T-cell (primary cell): ENCODE measurements around the gene NOXO1. TPM values are rescaled to one million over a fixed set of nuclear protein-coding genes. Genes with fewer than 3 reads are reported as not detected.
"Not testable (repeated sequence)": the region's sequence is repeated elsewhere in the genome, so short reads cannot be mapped to it uniquely, and the experiment has no call there.

Experiments used
- ATAC-seq, 4 experiments: fragments of 200-7000 bp in 3 of 4; fragments of 150-1000 bp in 1 of 4; cut with Tn5 transposase; replicated peaks in 1 of 4; 1 replicate in 3 of 4; 2 replicates in 1 of 4; pipeline ENCODE4 v1.10.0; 2021; ENCODE audit warnings: moderate library complexity in 3 of 4, mild to moderate bottlenecking in 2 of 4, moderate number of reproducible peaks in 1 of 4
- CTCF ChIA-PET, 2 donors: fragments of 300-600 bp; sonication (Branson Sonifier 250); formaldehyde crosslinking; loops; one replicate each; lab custom pipeline; 2022; ENCODE audit warnings: antibody characterized with exemption in 2 of 2; lab: Charles Lee
- POLR2A ChIA-PET, 2 donors: fragments of 300-600 bp; sonication (Branson Sonifier 250); formaldehyde crosslinking; loops; one replicate each; lab custom pipeline; 2022; ENCODE audit warnings: antibody characterized with exemption in 2 of 2; lab: Charles Lee
- DNase-seq, 35 experiments: peaks; one replicate each; pipeline versions ENCODE4 v3.0.0 to v3.0.0-alpha.2; 2013 to 2023
- H3K27ac ChIP-seq: one replicate; pipeline ENCODE4 v1.5.1; 2013; ENCODE audit warnings: low read length
- H3K27me3 ChIP-seq, 2 experiments: replicated peaks in 1 of 2; 1 replicate in 1 of 2; 2 replicates in 1 of 2; pipeline versions ENCODE4 v1.6.1 to v1.7.0; 2013; ENCODE audit warnings: low read length in 1 of 2, mixed read lengths in 1 of 2; ENCODE audit not compliant: control insufficient read depth in 2 of 2, insufficient read depth in 2 of 2; ENCODE audit errors: extremely low read depth in 1 of 2
- H3K36me3 ChIP-seq, 2 donors: 1 replicate in 1 of 2; 2 replicates in 1 of 2; pipeline versions ENCODE4 v1.6.1 to v1.7.0; 2013; ENCODE audit warnings: low read length in 1 of 2; ENCODE audit not compliant: control insufficient read depth in 2 of 2, insufficient read depth in 1 of 2; ENCODE audit errors: extremely low read depth in 1 of 2
- H3K4me1 ChIP-seq, 2 experiments: 1 replicate in 1 of 2; 2 replicates in 1 of 2; pipeline versions ENCODE4 v1.6.1 to v1.7.0; 2013; ENCODE audit warnings: low read length in 2 of 2, mixed read lengths in 1 of 2; ENCODE audit not compliant: insufficient read depth in 2 of 2, control insufficient read depth in 1 of 2; ENCODE audit errors: extremely low read depth in 1 of 2
- H3K4me3 ChIP-seq, 2 donors: 1 replicate in 1 of 2; 2 replicates in 1 of 2; pipeline versions ENCODE4 v1.5.1 to v1.7.0; 2013; ENCODE audit warnings: mild to moderate bottlenecking in 2 of 2, low read length in 1 of 2, moderate library complexity in 1 of 2; ENCODE audit not compliant: control insufficient read depth in 1 of 2; ENCODE audit errors: extremely low read depth in 1 of 2
- H3K9me3 ChIP-seq: 2 replicates; pipeline ENCODE4 v1.7.0; 2013
- H3K27ac Mint-ChIP-seq, 2 donors: one replicate each; pipeline ENCODE4 v1.8.0; 2020 to 2021; ENCODE audit warnings: mild to moderate bottlenecking in 2 of 2, mixed read lengths in 2 of 2
- H3K27me3 Mint-ChIP-seq, 2 donors: one replicate each; pipeline ENCODE4 v1.8.0; 2021 to 2022; ENCODE audit warnings: mixed read lengths in 2 of 2
- H3K36me3 Mint-ChIP-seq: one replicate; pipeline ENCODE4 v1.8.0; 2021; ENCODE audit warnings: mixed read lengths
- H3K4me1 Mint-ChIP-seq, 3 donors: one replicate each; pipeline ENCODE4 v1.8.0; 2020 to 2022; ENCODE audit warnings: mixed read lengths in 3 of 3, mild to moderate bottlenecking in 1 of 3
- H3K4me3 Mint-ChIP-seq, 3 donors: one replicate each; pipeline ENCODE4 v1.8.0; 2020 to 2022; ENCODE audit warnings: mild to moderate bottlenecking in 3 of 3, mixed read lengths in 3 of 3, moderate library complexity in 3 of 3
- H3K9me3 Mint-ChIP-seq, 3 donors: one replicate each; pipeline ENCODE4 v1.8.0; 2020 to 2022; ENCODE audit warnings: mixed read lengths in 3 of 3
- WGBS: methylation state at CpG from one replicate; pipeline ENCODE4 v1.1.5; 2013; ENCODE audit warnings: missing lambda C conversion rate; ENCODE audit not compliant: insufficient coverage; 5-methylcytosine and 5-hydroxymethylcytosine counted together
- total RNA-seq, 35 experiments: library from RNA in 6 of 35; stranded (reverse) in 6 of 35; fragments of 120-200 nt in 1 of 35; gene quantifications; one replicate each; pipeline versions ENCODE4 v1.2.1 to v1.2.4 and lab custom pipeline; 2013 to 2026

The NOXO1 gene
- total RNA-seq, 5 donors from 2014 or later (not counting 1 experiment from before 2014, with no cell fraction given) = 0.78 to 2.2 (median 1.3) TPM; not detected in 1

- Histone ChIP-seq H3K4me1 (peaks cover 11 to 50% of the 10 kb centered on the region in 2 experiments), H3K36me3 (peaks cover 7 to 26% of the 10 kb centered on the region in 2 donors), H3K4me3 (peak overlapping the region; percentile 40 to 90), H3K27ac (no peak overlapping the region), H3K27me3 (peaks cover 0 to 11% of the 10 kb centered on the region in 2 experiments), H3K9me3 (no peaks in the 10 kb centered on the region)
- Mint-ChIP-seq H3K36me3 (peaks cover 16% of the 10 kb centered on the region), H3K4me3 (peak overlapping the region; percentile 90 to 91 (median 91)), H3K4me1 (peaks cover 27 to 41% (median 40%) of the 10 kb centered on the region in 3 donors), H3K9me3 (no peaks in the 10 kb centered on the region), H3K27ac (no peak overlapping the region), H3K27me3 (no peaks in the 10 kb centered on the region)
- ChIA-PET POLR2A (no interaction called here), CTCF (interaction anchor here in 1 of 2 donors (1.2 kb wide), 1 partner anchor 13 kb away, joined by 4 read pairs; the partner anchor contains the start of gene TBL3)
- ATAC-seq (peak in 3 of 4 experiments; percentile 1 to 4 (median 1)), DNase-seq (no peak)
- 51% methylated on average over 9 of the region's 14 CpGs for WGBS
Measured at GRCh38 chr16:1958715-1959268, 22.5 kb downstream of the NOXO1 start.

- H3K4me3 ChIP-seq, H3K27me3 Mint-ChIP-seq, H3K27ac ChIP-seq, H3K9me3 Mint-ChIP-seq, DNase-seq, ATAC-seq, H3K4me3 Mint-ChIP-seq, POLR2A ChIA-PET, H3K9me3 ChIP-seq, H3K27ac Mint-ChIP-seq: not testable (repeated sequence)
- peaks cover 0 to 15% of the 10 kb centered on the region in 2 experiments for H3K27me3 ChIP-seq
- H3K4me1 Mint-ChIP-seq = peaks cover 20 to 34% (median 34%) of the 10 kb centered on the region in 3 donors
- 79% methylated on average over 27 of the region's 30 CpGs for WGBS
- H3K36me3 Mint-ChIP-seq = peaks cover 11% of the 10 kb centered on the region
- peaks cover 7 to 44% of the 10 kb centered on the region in 2 experiments for H3K4me1 ChIP-seq
- H3K36me3 ChIP-seq = peaks cover 7 to 21% of the 10 kb centered on the region in 2 donors
- CTCF ChIA-PET = interaction anchor here (0.6 to 1.2 kb wide), 3 partner anchors 14 to 182 kb away, joined by 3 to 5 read pairs (median 4); partner anchors contain the start of gene TBL3 (in 1 of the 2)
Measured at GRCh38 chr16:1958143-1958491, 23.2 kb downstream of the NOXO1 start.

- H3K4me3 Mint-ChIP-seq, POLR2A ChIA-PET, DNase-seq, H3K4me3 ChIP-seq, H3K27me3 Mint-ChIP-seq, H3K9me3 ChIP-seq, H3K27ac ChIP-seq, H3K9me3 Mint-ChIP-seq, H3K27ac Mint-ChIP-seq, H3K36me3 Mint-ChIP-seq, ATAC-seq: not testable (repeated sequence)
- peaks cover 15 to 29% (median 28%) of the 10 kb centered on the region in 3 donors for H3K4me1 Mint-ChIP-seq
- H3K27me3 ChIP-seq = peaks cover 0 to 19% of the 10 kb centered on the region in 2 experiments
- CTCF ChIA-PET = interaction anchor here (0.6 to 1.0 kb wide), 2 partner anchors 47 to 183 kb away, joined by 3 to 5 read pairs; no protein-coding TSS in a partner anchor
- H3K4me1 ChIP-seq = peaks cover 7 to 38% of the 10 kb centered on the region in 2 experiments
- 98% methylated on average over 12 of the region's 22 CpGs for WGBS
- peaks cover 7 to 16% of the 10 kb centered on the region in 2 donors for H3K36me3 ChIP-seq
Measured at GRCh38 chr16:1957434-1958142, 23.7 kb downstream of the NOXO1 start.

- H3K4me3 Mint-ChIP-seq = no peak overlapping the region
Measured at GRCh38 chr16:1953734-1954133, 27.5 kb downstream of the NOXO1 start.

GRCh38 chr16:1950559-1950958 lies 30.7 kb downstream of the NOXO1 start:
- ChIA-PET CTCF (no interaction called here), POLR2A (no interaction called here)
- WGBS = 85% methylated on average over 19 of the region's 19 CpGs
- Histone ChIP-seq H3K4me3 (no peak overlapping the region), H3K27me3 (peaks cover 0 to 23% of the 10 kb centered on the region in 2 experiments), H3K9me3 (no peaks in the 10 kb centered on the region), H3K36me3 (no peaks in the 10 kb centered on the region), H3K4me1 (no peaks in the 10 kb centered on the region), H3K27ac (no peak overlapping the region)
- no peaks in the 10 kb centered on the region for H3K4me1 Mint-ChIP-seq
- no peak overlapping the region for H3K4me3 Mint-ChIP-seq
- no peaks in the 10 kb centered on the region for H3K9me3 Mint-ChIP-seq
- H3K36me3 Mint-ChIP-seq = no peaks in the 10 kb centered on the region
- H3K27ac Mint-ChIP-seq = no peak overlapping the region
- DNase-seq = no peak
- no peaks in the 10 kb centered on the region for H3K27me3 Mint-ChIP-seq
- no peak for ATAC-seq

More at GRCh38 chr16:1953734-1954133, 27.5 kb downstream of the NOXO1 start:
- Histone ChIP-seq H3K4me1 (peaks cover 0 to 2% of the 10 kb centered on the region in 2 experiments), H3K27ac (no peak overlapping the region), H3K36me3 (no peaks in the 10 kb centered on the region), H3K27me3 (peaks cover 0 to 25% of the 10 kb centered on the region in 2 experiments), H3K4me3 (no peak overlapping the region), H3K9me3 (no peaks in the 10 kb centered on the region)
- ChIA-PET POLR2A (no interaction called here), CTCF (no interaction called here)
- WGBS = 94% methylated on average over 18 of the region's 22 CpGs
- ATAC-seq = no peak
- Mint-ChIP-seq H3K4me1 (no peaks in the 10 kb centered on the region), H3K27me3 (no peaks in the 10 kb centered on the region), H3K27ac (no peak overlapping the region), H3K36me3 (no peaks in the 10 kb centered on the region), H3K9me3 (no peaks in the 10 kb centered on the region)
- no peak for DNase-seq

GRCh38 chr16:1950047-1950446 lies 31.2 kb downstream of the NOXO1 start:
- H3K9me3 ChIP-seq = no peaks in the 10 kb centered on the region
- no peaks in the 10 kb centered on the region for H3K27me3 Mint-ChIP-seq
- POLR2A ChIA-PET = no interaction called here

More at GRCh38 chr16:1950047-1950446, 31.2 kb downstream of the NOXO1 start:
- WGBS = 68% methylated on average over 6 of the region's 7 CpGs
- H3K4me1 ChIP-seq = no peaks in the 10 kb centered on the region
- Mint-ChIP-seq H3K4me3 (no peak overlapping the region), H3K27ac (no peak overlapping the region), H3K36me3 (no peaks in the 10 kb centered on the region), H3K4me1 (no peaks in the 10 kb centered on the region), H3K9me3 (no peaks in the 10 kb centered on the region)
- no peak for DNase-seq
- ATAC-seq = no peak
- H3K36me3 ChIP-seq = no peaks in the 10 kb centered on the region
- CTCF ChIA-PET = no interaction called here
- H3K27ac ChIP-seq = no peak overlapping the region
- H3K27me3 ChIP-seq = peaks cover 0 to 23% of the 10 kb centered on the region in 2 experiments
- no peak overlapping the region for H3K4me3 ChIP-seq
